Coronary artery (tissue), 2 donors: ENCODE results near the gene FAM78B.

Source experiments
- DNase-seq: peaks from one replicate; pipeline ENCODE4 v3.0.0-alpha.2; 2017; ENCODE audit warnings: low spot score
- H3K27ac ChIP-seq, 2 donors: fragments of 200-600 bp; sonication (generic); one replicate each; pipeline ENCODE4 v1.5.1; 2016 to 2019
- H3K4me3 ChIP-seq: fragments of 200-600 bp; sonication (generic); 2 replicates; pipeline ENCODE4 v1.5.1; 2016; ENCODE audit warnings: mild to moderate bottlenecking, moderate library complexity
- CTCF ChIP-seq: fragments of 200-600 bp; sonication (generic); IDR thresholded peaks from one replicate; pipeline ENCODE4 v1.5.1; 2019; ENCODE audit warnings: antibody characterized with exemption

Gene FAM78B

GRCh38 chr1:166080967-166081870 is 85.6 kb downstream of the FAM78B start:
- H3K27ac ChIP-seq: peak overlapping the region in 1 of 2 donors; percentile 9
- peak; percentile 62 for DNase-seq
- peak overlapping the region; percentile 4 for H3K4me3 ChIP-seq
- TF ChIP-seq CTCF: no peak

GRCh38 chr1:166080277-166080966 is 86.4 kb downstream of the FAM78B start:
- DNase-seq: peak; percentile 21
- H3K4me3 ChIP-seq: peak overlapping the region; percentile 4
- no peak for TF ChIP-seq CTCF
- H3K27ac ChIP-seq: peak overlapping the region in 1 of 2 donors; percentile 9

DNA sequence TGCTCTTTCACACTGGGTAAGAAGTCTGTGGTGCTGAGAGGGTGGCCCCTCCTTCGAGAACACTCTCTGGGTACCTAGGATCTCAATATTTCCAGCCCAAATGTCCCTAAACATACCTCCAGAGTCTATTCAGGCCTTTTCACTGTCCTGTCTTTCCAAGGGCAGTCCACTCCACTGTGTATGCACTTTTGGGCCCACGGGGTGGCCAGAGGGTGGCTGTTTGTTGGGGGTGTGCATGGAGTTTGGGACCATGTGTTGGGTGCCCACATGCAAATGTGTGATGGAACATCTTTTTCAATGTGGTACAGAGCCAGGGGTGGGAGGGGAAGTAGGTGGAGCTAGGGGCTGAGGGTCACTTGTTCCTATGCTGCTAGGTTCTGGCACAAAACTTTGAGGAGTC is 87.5 kb downstream of the FAM78B start:
- peak; percentile 56 for DNase-seq

DNA sequence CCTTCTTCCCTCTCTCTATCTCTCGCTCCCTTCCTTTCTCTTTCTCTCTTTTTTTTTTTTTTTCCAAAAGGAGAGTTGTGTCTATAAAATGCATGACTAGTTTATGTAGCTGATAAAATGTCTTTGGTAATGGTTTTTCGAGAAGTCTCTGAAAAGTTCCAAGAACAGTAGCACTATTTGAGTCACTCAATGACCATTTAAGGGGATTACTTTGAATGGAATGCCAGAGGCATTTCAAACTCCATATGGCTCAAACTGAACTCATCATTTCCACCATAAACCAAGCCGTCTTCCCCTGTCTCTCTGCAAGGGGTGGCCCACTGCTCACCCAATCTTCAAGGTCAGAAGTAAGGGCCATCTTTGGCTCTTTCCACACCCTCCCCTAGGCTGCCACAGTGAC is 93.3 kb downstream of the FAM78B start:
- DNase-seq: no peak
- TF ChIP-seq CTCF: no peak
- Histone ChIP-seq H3K27ac (no peak overlapping the region), H3K4me3 (no peak overlapping the region)

More for the DNA sequence above, 87.5 kb downstream of the FAM78B start:
- no peak overlapping the region for H3K27ac ChIP-seq
- no peak for TF ChIP-seq CTCF
- no peak overlapping the region for H3K4me3 ChIP-seq

DNA sequence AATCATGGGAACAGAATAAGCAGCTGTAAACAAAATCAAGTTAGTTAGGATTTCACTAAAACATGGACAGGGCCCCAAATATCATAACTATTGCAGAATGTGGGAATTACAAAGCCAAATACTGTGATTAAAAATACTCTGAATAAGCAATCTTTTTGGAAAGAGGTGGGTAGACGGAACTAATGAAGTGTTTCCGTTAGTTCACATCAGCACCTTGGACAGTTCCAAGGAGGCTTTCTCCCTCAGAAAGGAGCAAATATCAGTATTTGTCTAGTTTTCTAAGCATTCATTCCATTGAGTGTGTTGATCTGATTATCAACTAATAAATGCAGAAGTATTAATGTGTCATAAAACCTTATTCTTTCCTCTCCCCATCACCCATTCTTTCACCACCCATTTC is 97.4 kb downstream of the FAM78B start:
- DNase-seq: no peak
- H3K4me3 ChIP-seq: no peak overlapping the region
- TF ChIP-seq CTCF: no peak
- H3K27ac ChIP-seq: no peak overlapping the region

DNA sequence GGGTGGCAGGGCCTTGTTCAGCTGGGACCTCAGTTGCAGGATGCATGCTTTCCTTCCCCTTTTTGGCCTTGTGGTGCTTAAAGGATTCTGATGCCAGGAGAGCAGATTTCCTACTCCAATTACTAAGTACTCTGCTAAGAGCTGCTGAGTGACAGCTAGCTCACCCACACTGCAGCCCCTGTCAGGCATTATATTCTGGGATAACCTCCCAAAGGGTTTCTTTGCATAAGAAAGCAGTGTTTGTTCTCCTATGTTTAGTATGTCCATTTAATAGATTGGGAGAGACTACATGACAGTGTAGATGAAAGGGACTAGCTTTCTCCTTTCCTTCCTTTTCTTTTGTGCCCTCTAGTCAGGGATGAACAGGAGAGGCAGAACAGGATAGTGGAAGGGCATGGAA is 100.7 kb downstream of the FAM78B start:
- no peak overlapping the region for H3K4me3 ChIP-seq
- H3K27ac ChIP-seq: no peak overlapping the region
- DNase-seq: no peak
- no peak for TF ChIP-seq CTCF
